HepG2 (cell line): ENCODE measurements around the gene VWA5B1. TPM values are rescaled to one million over a fixed set of nuclear protein-coding genes. Genes with fewer than 3 reads are reported as not detected.

ENCODE experiments used
- ARNTL ChIP-seq: sonication (generic); formaldehyde crosslinking; IDR thresholded peaks from 2 replicates; pipeline ENCODE4 v1.4.0; 2020; ENCODE audit warnings: mild to moderate bottlenecking, missing genetic modification reagents
- ASH2L ChIP-seq: fragments of 300-600, 200-600 bp; sonication (generic); IDR thresholded peaks from 2 replicates; pipeline ENCODE4 v1.7.0; 2017; ENCODE audit warnings: low read depth, mild to moderate bottlenecking, moderate library complexity, mixed read lengths, low read length; ENCODE audit not compliant: insufficient read length
- ATF7-NPFF ChIP-seq: sonication (generic); formaldehyde crosslinking; IDR thresholded peaks from 2 replicates; pipeline ENCODE4 v1.8.1; 2023; ENCODE audit warnings: mild to moderate bottlenecking, low read depth, missing genetic modification reagents, moderate library complexity
- EEA1 ChIP-seq: sonication (generic); formaldehyde crosslinking; IDR thresholded peaks from 2 replicates; pipeline ENCODE4 v1.5.1; 2020; ENCODE audit warnings: mild to moderate bottlenecking, missing genetic modification reagents, borderline replicate concordance
- HOXD1 ChIP-seq: sonication (generic); formaldehyde crosslinking; IDR thresholded peaks from 2 replicates; pipeline ENCODE4 v1.5.0; 2020; ENCODE audit warnings: missing genetic modification reagents
- MZF1 ChIP-seq: sonication (generic); formaldehyde crosslinking; IDR thresholded peaks from 2 replicates; pipeline ENCODE4 v1.8.1; 2023; ENCODE audit warnings: mild to moderate bottlenecking, missing genetic modification reagents, borderline replicate concordance
- NKX3-1 ChIP-seq: sonication (generic); formaldehyde crosslinking; IDR thresholded peaks from 2 replicates; pipeline ENCODE4 v1.5.0; 2020; ENCODE audit warnings: missing genetic modification reagents
- TSC22D2 ChIP-seq: sonication (generic); formaldehyde crosslinking; IDR thresholded peaks from 2 replicates; pipeline ENCODE4 v1.5.1; 2020; ENCODE audit warnings: missing genetic modification reagents, mild to moderate bottlenecking, borderline replicate concordance
- ZMYM3 ChIP-seq: sonication (generic); formaldehyde crosslinking; IDR thresholded peaks from 2 replicates; pipeline ENCODE4 v1.5.1; 2020; ENCODE audit warnings: mild to moderate bottlenecking, missing genetic modification reagents
- ZNF136 ChIP-seq: sonication (generic); formaldehyde crosslinking; IDR thresholded peaks from 2 replicates; pipeline ENCODE4 v1.8.1; 2022; ENCODE audit warnings: low read depth, mild to moderate bottlenecking, moderate library complexity, missing genetic modification reagents
- ZNF510 ChIP-seq: sonication (generic); formaldehyde crosslinking; IDR thresholded peaks from 2 replicates; pipeline ENCODE4 v1.4.0; 2020; ENCODE audit warnings: low read depth, mild to moderate bottlenecking, missing genetic modification reagents
- ZNF737 ChIP-seq: sonication (generic); formaldehyde crosslinking; IDR thresholded peaks from 2 replicates; pipeline ENCODE4 v1.5.0; 2020; ENCODE audit warnings: missing genetic modification reagents, mild to moderate bottlenecking, borderline replicate concordance
- ZNF788 ChIP-seq: sonication (generic); formaldehyde crosslinking; IDR thresholded peaks from 2 replicates; pipeline ENCODE4 v1.5.0; 2020; ENCODE audit warnings: mild to moderate bottlenecking, missing genetic modification reagents, borderline replicate concordance
- polyA plus RNA-seq, 8 experiments: library from polyadenylated mRNA; depleted of rRNA in 3 of 8; stranded (reverse) in 7 of 8; unstranded in 1 of 8; fragments of >200 nt; fragmentation: Illumina TruSeq in 4 of 8; extraction: Trizol in 4 of 8; gene quantifications; 2 replicates each; pipeline versions ENCODE4 v1.2.1 to v1.2.3, GENCODE V29; 2011 to 2016; ENCODE audit warnings: low read depth in 4 of 8, missing spikeins in 1 of 8, mixed read lengths in 1 of 8; ENCODE audit not compliant: insufficient read depth in 1 of 8
- total RNA-seq, 5 experiments: library from RNA; depleted of rRNA; stranded (reverse); fragments of >200 nt; fragmentation: Illumina TruSeq; extraction: Trizol; gene quantifications; 2 replicates each; pipeline ENCODE4 v1.2.3, GENCODE V29; 2016; ENCODE audit warnings: low read depth in 1 of 5
- TF ChIP-seq, protein P1 (sequence below): IDR thresholded peaks from 2 replicates; pipeline ENCODE4 v1.6.1; 2016; ENCODE audit warnings: low read depth, missing genetic modification reagents, missing compliant biosample characterization
- TF ChIP-seq, protein P2 (sequence below): IDR thresholded peaks from 2 replicates; pipeline ENCODE4 v1.6.1; 2016
- TF ChIP-seq, protein P3 (sequence below): sonication (generic); formaldehyde crosslinking; IDR thresholded peaks from 2 replicates; pipeline ENCODE4 v1.9.0; 2021; ENCODE audit warnings: missing genetic modification reagents, mild to moderate bottlenecking, borderline replicate concordance
- TF ChIP-seq, protein P4 (sequence below): sonication (generic); formaldehyde crosslinking; IDR thresholded peaks from 2 replicates; pipeline ENCODE4 v1.4.0; 2020; ENCODE audit warnings: mild to moderate bottlenecking, low read depth, missing genetic modification reagents
- TF ChIP-seq, protein P5 (sequence below), 2 experiments: fragments of 450-650 bp in 1 of 2; sonication (generic) in 1 of 2; formaldehyde crosslinking; IDR thresholded peaks; 2 replicates each; pipeline versions ENCODE4 v1.5.0 to v1.8.0; 2020 to 2022; ENCODE audit warnings: mild to moderate bottlenecking in 1 of 2, missing genetic modification reagents in 1 of 2

VWA5B1 gene
- total and polyA plus RNA-seq, 2 of the 13 experiments (the other 11 are each of a cell fraction or from before 2014, with no cell fraction given) = not detected

DNA sequence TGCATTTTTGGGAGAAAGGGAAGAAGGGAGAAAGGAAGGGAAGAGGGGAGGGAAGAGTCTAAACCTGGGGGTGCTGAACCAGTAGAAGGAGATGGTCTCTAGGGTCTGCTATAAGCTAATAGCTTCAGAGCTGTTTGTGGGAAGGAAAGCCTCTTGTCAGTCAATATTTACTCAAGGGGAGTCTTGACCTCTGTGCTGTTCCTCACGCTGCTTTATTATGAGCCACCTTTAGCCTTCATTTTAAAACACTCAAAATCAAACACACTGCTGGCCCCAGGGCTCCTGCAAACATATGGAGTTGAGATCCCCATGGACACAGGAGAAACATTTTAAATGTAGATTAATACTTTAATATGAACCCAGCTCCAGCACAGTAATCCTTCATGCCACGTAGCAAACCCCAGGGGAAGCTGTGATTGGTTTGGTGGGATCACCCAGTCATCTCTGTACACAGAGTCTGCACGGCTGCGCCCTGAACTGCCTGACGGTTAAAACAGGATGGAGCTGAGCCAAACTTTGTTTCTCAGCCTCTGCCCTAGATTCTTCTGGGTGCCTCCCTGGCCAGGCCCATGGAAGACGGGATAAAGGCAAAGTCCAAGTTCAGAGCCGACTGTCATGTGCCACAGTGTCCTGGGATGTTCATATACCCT, 40.2 kb upstream of the VWA5B1 start (continued):
- TF ChIP-seq, protein P1, sequence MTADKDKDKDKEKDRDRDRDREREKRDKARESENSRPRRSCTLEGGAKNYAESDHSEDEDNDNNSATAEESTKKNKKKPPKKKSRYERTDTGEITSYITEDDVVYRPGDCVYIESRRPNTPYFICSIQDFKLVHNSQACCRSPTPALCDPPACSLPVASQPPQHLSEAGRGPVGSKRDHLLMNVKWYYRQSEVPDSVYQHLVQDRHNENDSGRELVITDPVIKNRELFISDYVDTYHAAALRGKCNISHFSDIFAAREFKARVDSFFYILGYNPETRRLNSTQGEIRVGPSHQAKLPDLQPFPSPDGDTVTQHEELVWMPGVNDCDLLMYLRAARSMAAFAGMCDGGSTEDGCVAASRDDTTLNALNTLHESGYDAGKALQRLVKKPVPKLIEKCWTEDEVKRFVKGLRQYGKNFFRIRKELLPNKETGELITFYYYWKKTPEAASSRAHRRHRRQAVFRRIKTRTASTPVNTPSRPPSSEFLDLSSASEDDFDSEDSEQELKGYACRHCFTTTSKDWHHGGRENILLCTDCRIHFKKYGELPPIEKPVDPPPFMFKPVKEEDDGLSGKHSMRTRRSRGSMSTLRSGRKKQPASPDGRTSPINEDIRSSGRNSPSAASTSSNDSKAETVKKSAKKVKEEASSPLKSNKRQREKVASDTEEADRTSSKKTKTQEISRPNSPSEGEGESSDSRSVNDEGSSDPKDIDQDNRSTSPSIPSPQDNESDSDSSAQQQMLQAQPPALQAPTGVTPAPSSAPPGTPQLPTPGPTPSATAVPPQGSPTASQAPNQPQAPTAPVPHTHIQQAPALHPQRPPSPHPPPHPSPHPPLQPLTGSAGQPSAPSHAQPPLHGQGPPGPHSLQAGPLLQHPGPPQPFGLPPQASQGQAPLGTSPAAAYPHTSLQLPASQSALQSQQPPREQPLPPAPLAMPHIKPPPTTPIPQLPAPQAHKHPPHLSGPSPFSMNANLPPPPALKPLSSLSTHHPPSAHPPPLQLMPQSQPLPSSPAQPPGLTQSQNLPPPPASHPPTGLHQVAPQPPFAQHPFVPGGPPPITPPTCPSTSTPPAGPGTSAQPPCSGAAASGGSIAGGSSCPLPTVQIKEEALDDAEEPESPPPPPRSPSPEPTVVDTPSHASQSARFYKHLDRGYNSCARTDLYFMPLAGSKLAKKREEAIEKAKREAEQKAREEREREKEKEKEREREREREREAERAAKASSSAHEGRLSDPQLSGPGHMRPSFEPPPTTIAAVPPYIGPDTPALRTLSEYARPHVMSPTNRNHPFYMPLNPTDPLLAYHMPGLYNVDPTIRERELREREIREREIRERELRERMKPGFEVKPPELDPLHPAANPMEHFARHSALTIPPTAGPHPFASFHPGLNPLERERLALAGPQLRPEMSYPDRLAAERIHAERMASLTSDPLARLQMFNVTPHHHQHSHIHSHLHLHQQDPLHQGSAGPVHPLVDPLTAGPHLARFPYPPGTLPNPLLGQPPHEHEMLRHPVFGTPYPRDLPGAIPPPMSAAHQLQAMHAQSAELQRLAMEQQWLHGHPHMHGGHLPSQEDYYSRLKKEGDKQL (CRISPR knock-in tag) = no peak
- no peak for TF ChIP-seq ZNF510 (CRISPR knock-in tag)
- no peak for TF ChIP-seq HOXD1
- TF ChIP-seq ZNF136 (CRISPR knock-in tag) = no peak
- peak; percentile 45 for TF ChIP-seq ASH2L
- TF ChIP-seq, protein P2, sequence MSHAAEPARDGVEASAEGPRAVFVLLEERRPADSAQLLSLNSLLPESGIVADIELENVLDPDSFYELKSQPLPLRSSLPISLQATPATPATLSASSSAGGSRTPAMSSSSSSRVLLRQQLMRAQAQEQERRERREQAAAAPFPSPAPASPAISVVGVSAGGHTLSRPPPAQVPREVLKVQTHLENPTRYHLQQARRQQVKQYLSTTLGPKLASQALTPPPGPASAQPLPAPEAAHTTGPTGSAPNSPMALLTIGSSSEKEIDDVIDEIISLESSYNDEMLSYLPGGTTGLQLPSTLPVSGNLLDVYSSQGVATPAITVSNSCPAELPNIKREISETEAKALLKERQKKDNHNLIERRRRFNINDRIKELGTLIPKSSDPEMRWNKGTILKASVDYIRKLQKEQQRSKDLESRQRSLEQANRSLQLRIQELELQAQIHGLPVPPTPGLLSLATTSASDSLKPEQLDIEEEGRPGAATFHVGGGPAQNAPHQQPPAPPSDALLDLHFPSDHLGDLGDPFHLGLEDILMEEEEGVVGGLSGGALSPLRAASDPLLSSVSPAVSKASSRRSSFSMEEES (CRISPR knock-in tag) = peak; percentile 77
- no peak for TF ChIP-seq TSC22D2 (CRISPR knock-in tag)
- TF ChIP-seq ARNTL = no peak
- TF ChIP-seq EEA1 = no peak
- TF ChIP-seq, protein P3, sequence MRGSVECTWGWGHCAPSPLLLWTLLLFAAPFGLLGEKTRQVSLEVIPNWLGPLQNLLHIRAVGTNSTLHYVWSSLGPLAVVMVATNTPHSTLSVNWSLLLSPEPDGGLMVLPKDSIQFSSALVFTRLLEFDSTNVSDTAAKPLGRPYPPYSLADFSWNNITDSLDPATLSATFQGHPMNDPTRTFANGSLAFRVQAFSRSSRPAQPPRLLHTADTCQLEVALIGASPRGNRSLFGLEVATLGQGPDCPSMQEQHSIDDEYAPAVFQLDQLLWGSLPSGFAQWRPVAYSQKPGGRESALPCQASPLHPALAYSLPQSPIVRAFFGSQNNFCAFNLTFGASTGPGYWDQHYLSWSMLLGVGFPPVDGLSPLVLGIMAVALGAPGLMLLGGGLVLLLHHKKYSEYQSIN (CRISPR knock-in tag) = no peak
- TF ChIP-seq, protein P4, sequence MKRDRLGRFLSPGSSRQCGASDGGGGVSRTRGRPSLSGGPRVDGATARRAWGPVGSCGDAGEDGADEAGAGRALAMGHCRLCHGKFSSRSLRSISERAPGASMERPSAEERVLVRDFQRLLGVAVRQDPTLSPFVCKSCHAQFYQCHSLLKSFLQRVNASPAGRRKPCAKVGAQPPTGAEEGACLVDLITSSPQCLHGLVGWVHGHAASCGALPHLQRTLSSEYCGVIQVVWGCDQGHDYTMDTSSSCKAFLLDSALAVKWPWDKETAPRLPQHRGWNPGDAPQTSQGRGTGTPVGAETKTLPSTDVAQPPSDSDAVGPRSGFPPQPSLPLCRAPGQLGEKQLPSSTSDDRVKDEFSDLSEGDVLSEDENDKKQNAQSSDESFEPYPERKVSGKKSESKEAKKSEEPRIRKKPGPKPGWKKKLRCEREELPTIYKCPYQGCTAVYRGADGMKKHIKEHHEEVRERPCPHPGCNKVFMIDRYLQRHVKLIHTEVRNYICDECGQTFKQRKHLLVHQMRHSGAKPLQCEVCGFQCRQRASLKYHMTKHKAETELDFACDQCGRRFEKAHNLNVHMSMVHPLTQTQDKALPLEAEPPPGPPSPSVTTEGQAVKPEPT (CRISPR knock-in tag) = no peak
- no peak for TF ChIP-seq ATF7-NPFF (CRISPR knock-in tag)
- TF ChIP-seq MZF1 (CRISPR knock-in tag) = no peak
- TF ChIP-seq, protein P5, sequence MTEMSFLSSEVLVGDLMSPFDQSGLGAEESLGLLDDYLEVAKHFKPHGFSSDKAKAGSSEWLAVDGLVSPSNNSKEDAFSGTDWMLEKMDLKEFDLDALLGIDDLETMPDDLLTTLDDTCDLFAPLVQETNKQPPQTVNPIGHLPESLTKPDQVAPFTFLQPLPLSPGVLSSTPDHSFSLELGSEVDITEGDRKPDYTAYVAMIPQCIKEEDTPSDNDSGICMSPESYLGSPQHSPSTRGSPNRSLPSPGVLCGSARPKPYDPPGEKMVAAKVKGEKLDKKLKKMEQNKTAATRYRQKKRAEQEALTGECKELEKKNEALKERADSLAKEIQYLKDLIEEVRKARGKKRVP (CRISPR knock-in tag; IDR thresholded peaks at IDR 0.05) = no peak
- TF ChIP-seq ZMYM3 = no peak
- TF ChIP-seq NKX3-1 (CRISPR knock-in tag) = no peak
- no peak for TF ChIP-seq ZNF788 (CRISPR knock-in tag)
- no peak for TF ChIP-seq ZNF737 (CRISPR knock-in tag)
